HS-5 (cell line): ENCODE results near the gene LCA5.
"Not testable (repeated sequence)": the region's sequence is repeated elsewhere in the genome, so short reads cannot be mapped to it uniquely, and the experiment has no call there.

ENCODE experiments used
- DNase-seq: peaks from one replicate; pipeline ENCODE4 v3.0.0-alpha.2; 2012; ENCODE audit warnings: low read depth

LCA5 gene

DNA sequence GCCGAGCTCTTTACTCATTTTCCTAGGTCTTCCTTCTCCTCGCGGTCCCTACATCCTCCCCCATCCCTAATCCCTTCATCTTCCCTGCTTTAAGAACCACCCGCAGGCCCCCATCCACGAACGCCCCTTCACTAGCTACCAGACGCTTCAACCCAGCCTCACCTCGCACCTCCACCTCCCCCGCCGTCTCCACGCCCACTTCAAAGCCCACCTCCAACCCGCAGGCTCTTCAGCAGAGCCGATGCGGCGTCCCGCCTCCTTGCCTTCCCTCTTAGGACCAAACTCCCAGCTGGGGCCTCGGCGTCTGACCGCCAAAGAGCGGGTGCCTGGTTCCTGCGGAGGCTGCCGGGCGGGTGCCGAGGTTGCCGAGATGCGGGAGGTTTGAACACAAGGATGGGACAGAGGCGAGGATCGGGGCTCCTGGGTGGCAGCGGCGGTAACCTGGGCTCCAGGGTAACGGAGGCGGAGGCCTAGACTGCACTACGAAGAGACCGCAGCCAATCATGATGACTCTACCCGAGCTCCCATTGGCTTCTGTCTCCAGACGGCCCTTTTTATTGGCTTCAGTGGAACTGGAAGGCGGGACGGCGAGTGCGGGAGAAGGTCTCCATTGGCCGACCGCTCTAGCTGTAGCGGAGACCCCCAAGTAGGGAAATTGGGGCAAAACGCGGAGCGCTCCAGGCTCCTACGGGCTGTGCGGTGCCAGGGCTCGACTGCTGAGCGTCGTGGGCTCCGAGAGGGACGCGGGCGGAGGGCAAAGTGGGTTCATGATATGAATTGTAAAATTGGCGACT lies at the start of gene LCA5:
Gene LCA5, minus strand, starts transcription at position 477 of the 794 bp plus-strand sequence. CDS start 18,536 bp downstream, outside the sequence.
- peak; percentile 92 for DNase-seq

DNA sequence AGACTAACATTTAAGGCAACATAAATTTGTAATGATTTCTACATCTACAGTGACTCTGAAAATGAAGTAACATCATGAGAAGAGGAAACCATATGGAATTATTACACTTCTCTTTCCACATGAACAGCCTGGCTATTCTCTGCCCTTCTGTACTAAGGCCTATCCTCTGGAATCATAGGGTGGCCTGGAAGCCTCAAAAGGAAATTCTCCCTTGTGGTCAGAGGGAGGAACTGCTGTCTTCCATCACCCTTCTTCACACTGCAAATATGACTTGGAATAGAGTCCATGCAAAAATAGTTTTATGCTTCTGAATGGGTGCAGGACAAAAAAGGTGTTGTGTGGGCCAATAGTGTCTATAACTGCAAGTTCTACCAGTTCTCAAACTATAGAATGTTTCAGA lies 49.3 kb upstream of the LCA5 start:
- DNase-seq = no peak

DNA sequence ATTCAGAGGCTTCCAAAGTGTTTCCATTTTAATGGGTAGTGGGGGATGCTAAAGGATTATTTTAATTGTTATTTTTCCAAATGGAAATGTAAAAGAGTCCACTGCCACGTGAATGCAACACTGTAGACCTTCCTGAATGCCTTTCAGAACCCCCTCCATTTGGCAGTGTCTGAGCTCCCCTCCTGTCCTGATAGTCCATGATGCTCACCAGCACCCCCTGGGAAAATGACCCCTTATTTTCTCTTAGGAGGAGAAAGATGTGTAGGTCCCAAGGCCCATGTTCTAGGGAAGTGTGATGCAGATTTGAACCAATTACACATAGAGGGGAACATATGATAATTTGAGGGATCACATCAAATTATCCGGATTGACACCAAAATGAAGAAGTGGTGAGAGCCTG lies 47.1 kb upstream of the LCA5 start:
- no peak for DNase-seq

DNA sequence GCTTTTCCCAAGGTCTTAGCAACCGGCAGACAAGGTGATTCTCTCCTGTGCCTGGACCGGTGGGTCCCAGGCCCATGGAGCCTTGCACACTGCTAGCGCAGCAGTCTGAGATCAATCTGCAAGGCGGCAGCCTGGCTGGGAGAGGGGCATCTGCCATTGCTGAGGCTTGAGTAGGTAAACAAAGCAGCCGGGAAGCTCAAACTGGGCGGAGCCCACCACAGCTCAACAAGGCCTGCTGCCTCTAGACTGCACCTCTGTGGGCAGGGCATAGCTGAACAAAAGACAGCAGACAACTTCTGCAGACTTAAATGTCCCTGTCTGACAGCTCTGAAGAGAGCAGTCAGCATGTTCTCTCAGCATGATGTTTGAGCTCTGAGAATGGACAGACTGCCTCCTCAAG lies 40.7 kb upstream of the LCA5 start:
- DNase-seq = not testable (repeated sequence)

DNA sequence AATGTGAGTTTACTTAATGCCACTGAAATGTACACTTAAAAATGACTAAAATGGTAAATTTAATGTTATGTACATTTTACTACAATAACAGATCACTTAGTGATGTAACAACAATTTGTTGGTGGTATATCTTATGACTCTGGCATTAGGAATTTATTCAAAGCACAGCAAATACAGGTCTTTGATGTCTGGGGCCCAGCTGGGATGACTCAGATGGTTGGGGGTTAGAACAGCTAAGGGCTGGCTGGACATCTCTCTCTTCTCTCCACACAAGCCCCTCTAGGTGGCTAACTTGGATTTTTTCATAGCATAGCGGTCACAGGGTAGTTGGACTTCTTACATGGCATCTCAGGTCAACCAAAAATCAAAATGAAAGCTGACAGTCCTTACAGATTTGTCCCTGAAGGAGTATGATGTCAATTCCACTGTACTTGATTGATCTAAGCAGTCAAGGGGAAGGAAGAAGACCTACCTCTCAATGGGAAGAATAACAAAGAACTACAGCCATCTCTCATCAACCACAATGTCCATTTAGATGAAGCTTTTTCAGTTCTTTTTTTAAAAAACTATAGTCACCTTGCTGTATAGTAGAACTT lies 37.5 kb upstream of the LCA5 start:
- peak; percentile 49 for DNase-seq

DNA sequence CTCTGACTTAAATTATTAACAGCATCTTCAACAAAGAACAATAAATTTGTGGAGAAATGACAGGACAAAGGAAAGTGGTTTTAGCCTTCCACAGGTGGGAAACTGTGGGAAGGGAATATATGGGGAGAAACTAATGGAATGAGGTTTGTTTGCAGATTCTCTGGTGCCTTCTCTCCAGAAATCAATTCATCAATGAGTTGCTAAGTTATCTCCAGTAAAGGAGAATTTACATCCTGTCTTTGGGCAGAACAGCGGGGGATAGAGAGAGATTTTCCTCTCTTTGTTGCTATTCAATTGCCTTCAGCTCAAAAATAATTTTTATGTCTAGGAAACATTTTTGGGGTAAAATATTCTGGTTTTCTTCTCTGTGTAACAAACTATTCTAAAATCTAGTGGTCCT lies 36.9 kb upstream of the LCA5 start:
- no peak for DNase-seq

DNA sequence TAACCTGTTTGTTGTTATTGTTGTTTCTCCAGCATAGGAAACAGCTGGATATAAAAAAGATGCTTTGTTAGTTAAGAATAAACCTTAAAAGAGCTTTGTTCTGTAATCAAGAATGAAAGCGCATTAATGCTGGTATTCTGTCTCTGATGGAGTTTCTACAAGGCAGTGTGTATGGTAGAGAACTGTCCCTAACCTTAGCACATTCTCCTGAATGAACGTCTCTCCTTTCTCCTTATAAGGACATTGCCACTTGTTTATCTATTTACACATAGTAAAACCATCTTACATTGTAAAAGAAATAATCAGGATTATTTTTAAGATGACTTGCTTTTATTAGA lies 33.8 kb upstream of the LCA5 start:
- no peak for DNase-seq

DNA sequence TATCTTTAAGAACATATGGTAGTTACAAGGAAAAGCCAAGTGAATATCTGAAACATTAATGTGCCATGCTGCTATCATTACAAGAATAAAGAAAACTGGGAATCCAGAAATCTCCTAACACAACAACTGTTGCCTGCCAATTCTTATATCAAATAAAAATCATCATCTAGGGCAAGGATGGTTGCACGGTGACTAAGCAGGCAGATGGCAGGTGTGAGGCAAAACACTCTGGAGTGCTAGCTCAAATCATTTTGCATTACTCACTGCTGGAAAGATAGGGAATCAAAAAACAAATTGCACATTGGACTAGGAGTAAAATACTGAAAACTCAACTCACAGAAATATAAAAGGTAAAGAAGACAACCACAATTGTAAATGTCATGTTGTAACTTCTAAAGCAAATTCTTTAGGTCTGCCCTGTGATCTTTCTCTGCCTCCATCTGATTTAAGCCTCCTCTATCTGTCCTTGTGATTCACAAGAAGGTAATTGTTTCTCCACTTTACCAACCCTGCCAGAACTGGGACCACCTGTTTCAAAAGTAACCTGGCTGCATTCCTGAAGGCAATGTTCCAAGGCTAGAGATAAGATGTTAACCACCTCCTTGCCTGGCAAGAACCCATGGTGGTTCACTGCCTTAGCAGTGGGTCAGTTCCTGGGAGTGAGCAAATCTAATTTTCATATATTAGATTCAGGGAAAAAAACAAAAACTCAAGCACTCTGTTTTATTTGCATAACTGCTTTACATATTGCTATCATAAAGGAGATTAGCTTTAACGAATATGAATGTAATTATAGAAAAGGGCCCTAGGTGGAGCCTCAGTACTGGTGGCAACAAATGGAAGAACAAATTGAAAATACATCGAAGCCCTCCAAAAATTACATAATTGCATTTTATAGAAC lies 33.1 kb upstream of the LCA5 start:
- peak; percentile 39 for DNase-seq

DNA sequence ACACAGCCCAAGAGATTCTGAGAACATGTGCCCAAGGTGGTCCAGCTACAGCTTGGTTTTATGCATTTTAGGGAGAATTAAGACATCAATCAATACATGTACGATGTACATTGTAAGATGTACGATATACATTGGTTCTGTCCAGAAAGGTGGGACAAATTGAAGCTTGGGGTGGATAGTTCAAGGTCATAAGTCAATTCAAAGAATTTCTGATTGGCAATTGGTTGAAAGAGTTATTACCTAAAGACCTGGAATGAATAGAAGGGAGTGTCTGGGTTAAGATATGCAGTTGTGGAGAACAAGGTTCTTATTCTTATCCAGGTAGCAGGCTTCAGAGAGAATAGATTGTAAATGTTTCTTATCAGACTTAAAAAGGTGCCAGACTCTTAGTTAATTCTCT lies 31.8 kb upstream of the LCA5 start:
- no peak for DNase-seq

DNA sequence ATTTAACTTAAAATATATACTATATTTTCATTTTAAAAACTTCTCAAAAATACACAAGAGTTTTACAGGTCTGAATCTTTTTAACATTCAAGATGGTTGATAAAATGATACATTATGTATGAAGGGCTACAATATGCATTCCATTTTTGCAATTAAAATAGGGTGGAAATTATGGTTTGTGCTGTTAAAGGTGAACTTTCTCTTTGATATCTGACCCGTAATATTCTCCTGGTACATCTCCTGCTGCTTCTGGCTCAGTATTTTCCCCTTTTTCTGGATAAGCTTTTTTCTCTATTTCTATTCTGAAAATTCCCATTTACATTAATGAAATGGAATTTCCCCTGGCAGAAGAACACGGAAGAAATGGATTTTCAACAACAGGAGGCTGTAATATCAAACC lies 27.4 kb upstream of the LCA5 start:
- DNase-seq = no peak

DNA sequence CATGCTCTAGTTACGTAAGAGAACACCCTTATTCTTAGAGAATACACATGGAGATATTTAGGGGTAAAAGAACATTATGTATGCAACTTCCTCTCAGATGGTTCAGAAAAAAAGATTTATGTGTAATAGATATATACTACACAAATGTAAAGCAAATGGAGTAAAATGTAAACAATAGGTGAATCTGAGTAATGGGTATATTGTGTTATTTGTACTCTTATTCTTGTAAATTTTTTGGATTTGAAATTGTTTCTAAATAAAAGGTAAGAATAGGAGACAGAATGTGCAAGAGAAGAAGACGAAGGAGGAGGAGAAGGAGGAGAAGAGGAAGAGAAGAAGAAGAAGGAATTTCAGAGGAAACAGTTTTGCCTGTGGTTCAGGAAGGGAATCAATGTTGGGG lies 22.5 kb upstream of the LCA5 start:
- DNase-seq = no peak

DNA sequence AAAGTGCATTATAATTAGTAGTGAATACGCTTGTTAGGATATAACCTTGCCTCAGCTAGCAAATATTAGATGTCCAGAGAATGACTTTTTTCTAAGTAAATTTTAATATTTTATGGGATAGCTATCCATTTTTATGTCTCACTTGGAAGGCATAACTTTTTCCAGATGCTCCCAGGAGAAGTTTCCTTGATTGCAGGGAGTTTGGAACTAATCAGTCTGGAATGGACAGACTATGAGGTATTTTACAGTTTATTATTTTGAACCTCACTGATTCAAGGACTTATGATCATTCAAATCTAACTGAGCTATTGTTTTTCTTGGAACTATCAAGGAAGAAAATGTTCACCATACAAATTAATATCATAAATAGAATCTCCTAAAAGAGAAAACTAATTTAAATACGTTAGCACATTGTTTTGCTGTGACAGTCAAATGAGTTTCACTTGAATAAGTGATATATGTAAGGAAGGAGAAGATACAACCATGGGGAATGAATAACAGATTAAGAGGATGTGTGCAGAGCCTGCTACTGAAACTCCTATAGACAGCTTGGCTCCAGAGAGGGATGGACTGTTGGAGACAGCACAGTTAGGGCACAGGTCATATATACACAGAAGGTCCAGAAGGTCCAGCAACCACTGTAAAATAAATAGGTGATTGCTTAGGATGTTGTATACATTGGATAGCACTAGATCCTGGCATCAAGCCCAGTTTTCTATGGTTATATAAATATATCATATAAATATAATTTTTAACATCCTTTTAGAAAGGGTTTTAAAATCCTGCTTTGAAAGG lies 20.6 kb upstream of the LCA5 start:
- DNase-seq = no peak

DNA sequence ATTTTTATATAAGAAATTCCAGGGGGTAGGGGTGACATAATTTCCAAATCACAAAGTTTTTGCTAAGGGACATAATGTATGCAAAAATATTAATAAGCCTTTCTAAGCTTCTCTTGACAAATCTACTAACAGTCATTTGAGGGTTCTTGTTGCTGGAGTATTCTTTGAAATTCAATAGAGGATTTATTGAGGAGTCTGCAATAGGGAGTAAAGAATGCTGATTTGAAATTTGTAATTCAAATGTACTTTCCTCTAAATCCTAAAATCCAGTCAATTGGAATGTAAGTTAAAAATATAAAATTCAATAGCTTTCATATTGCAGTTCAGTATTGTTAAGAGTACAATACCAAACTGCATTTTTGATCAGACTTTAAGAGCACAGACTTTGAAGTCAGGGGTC lies 17.1 kb upstream of the LCA5 start:
- no peak for DNase-seq

DNA sequence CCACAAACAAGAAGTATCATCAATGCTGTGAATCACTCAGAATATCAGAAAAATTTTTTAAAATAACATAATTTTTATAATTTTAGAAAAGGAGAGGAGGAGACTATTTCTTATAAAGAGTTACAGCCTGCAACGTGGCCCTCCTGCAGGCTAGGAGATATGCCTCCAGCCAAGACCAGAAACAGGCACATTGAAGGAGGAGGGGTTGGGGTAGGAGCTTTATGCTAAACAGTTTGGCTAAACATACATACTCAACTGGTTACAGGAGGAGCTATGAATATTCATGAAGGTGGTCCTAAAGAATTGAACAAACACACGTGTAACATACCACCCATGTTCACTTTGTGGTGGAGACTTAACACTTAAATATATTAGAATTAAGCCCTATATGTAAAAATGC lies 14.2 kb upstream of the LCA5 start:
- no peak for DNase-seq

DNA sequence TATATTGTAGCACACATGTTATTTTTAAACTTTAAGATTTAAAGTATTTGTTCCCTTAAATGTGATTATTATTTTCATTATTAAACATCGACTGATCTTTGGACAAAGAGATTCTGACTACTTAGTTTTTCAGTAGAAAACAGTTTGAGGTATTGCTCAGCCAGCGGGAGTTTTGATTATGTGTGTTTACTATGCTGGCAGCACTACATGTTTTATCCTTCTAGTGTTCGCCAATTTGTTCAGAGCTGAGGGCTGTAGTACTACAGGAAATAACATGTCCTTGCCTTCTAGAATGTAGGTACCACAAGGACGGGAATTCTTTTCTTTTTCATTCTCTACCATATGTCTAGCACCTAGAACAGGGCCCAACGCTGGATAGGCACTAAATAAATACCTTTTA lies 11.1 kb upstream of the LCA5 start:
- DNase-seq = no peak

DNA sequence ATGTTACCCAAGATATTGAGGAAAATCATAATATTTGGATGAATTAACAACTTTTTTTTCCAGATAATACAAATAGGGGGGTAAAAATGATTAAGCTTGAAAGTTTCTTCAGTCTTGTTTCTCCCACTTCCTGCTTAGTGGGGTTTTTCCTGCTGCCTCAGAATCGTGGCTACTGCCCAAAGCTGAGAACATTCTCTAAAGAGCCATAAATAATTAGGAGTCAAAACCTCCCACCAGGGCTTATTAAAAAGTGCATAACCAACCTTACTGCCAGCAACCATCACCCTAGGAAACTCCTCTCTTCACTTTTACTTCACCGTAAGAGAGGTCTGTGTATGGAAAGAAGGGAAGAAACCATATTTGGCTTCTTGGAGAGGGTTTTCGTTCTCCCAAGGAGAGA lies 9.0 kb upstream of the LCA5 start:
- DNase-seq = no peak

DNA sequence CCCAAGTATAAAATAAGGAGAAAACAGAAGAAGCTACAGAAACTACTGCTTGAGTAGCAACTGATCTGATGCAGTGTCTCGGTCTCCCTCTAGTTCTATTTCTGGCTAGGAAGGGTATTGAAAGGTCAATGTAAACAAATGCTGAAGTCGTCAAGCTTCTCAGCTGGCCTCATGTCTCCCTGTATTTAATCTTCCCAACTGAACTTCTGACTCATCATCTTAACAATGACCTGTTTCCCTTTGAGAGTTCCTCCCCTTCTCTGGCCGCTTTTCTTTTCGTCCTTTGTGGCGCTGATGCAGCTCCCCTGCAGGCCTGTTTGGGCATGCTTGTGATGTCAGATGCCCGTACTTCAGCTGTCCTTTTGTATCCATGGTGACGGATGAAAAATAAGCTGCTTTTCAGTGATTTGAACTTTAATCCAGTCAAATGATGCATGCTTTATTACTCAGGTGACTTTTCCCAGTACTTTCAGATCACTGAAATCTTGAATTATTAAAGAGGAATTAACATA lies 7.8 kb upstream of the LCA5 start:
- DNase-seq = peak; percentile 97

DNA sequence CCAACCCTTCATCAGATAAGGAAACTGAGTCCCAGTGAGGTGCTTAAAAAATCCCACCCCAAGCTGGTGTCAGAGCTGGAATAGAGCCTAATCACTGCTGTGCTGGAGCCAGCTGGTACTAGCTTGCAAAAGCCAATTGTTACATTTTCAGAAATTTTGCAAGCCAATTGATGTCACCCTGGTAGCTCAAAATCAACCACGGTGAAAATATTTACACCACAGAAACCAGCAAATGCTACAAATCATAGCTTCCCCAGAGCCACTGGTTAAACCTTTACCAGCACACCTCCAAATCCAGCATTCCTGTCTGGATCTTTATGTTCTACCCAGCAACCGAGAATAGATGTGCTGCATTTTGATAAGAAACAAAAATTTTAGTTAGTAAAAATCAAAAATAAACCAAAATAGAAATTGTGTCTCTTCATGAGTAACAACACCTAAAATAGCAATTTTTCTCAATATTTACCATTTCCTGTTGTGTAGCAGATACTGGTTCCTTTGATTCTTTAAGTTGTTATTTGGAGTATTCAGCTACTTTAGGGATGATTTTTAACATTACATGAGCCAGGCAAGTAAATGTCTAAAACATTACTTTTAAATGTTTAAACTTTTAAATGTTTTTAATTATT lies 7.2 kb upstream of the LCA5 start:
- no peak for DNase-seq

DNA sequence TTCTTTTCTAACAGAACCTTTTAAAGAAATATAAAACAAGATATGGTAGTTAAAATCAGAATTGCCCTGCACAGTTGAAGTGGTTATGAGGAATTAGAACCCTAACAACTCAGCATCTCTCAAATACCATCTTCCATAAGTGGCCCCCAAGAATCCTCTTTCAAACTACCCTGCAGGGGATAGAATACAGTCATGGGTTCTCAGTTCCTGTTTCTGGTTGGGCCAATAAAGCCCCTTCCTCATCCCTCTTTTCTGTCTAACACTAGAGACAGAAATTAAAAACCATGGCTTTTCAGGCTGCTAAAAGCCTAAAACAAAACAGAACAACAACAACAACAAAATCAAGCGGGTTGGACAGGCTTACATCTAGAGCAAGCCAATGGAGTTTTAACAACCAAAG lies 6.7 kb upstream of the LCA5 start:
- DNase-seq = no peak

DNA sequence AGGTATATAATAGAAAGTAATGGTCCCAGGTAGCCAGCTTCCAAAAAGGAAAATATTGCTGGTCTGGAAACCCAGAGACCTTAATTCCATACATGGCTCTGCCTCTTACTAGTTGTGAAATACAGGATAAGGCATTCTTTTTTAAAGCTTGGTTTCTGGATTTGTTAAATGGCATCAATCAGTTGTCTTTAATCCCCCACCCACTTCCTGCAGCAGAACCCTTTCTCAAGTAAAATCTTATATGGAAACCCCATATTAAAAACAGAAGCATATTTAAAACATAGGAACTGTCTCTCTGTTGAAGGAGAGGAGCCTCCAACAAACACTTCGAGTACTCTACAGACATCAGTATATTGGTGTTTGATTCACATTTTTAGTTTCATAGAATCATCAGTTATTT lies 6.2 kb upstream of the LCA5 start:
- no peak for DNase-seq
